PC-9 (cell line): Measurements from ENCODE around the gene EPB41.
"Not testable (repeated sequence)": the region's sequence is repeated elsewhere in the genome, so short reads cannot be mapped to it uniquely, and the experiment has no call there.

Experiments used
- CTCF ChIP-seq: fragments of 200-600 bp; sonication (generic); conservative IDR thresholded peaks from 2 replicates; pipeline ENCODE4 v1.6.1; 2017; ENCODE audit warnings: mixed run types, antibody characterized with exemption, mild to moderate bottlenecking, moderate library complexity
- EZH2 ChIP-seq: fragments of 200-600 bp; sonication (generic); IDR thresholded peaks from 2 replicates; pipeline ENCODE4 v1.8.0; 2017; ENCODE audit warnings: antibody characterized with exemption, low read depth

- TF ChIP-seq CTCF, EZH2: not testable (repeated sequence)
Measured at GRCh38 chr1:28875134-28875533, 39.2 kb upstream of the EPB41 start.
